Fibroblast of skin of right biceps (primary cell): Measurements from ENCODE around the gene GINS2.

Experiments
- DNase-seq: peaks from one replicate; pipeline ENCODE4 v3.0.0-alpha.2; 2013

The GINS2 gene

DNA sequence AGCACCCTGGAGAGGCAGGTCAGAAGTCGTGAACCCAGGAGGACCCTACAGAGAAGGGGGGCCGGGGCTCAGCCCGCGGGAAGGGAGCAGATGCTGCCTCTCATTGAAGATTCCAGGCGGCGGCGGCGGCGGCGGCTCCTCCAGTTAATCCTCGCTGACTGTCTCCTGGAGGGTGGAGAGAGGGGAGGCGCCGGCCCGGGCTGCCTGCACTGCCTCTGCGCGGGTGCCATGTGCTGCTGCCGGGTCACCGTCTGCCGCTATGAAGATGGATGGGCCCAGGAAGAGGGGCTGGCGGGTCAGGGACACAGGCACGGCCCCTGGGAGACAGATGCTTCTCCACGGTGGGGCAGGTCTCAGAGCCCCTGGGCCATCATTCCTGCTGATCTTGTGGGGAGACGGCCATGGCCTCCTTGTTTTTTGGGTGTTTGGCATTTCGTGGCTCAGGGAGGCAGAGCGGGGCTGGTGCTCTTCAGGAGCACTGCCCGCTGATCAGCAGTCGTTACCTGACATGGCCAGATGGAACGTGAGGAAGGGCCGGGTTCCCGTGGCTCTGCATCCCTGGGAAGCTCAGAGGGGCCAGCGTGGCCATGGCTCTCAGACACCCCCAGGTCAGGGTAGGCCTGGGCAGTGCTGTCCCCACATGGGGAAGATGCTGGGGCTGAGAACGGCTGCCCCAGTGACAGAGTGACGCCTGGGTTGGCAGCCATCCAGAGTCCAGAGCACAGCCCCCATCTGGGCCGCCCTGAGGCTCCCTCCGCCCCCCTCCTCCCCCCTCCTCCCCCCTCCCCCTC, 36.1 kb downstream of the GINS2 start:
- DNase-seq = peak; percentile 83

GRCh38 chr16:85651629-85652430, 36.9 kb downstream of the GINS2 start:
- peak; percentile 37 for DNase-seq

GRCh38 chr16:85650844-85651628, 37.7 kb downstream of the GINS2 start:
- DNase-seq = peak; percentile 43

GRCh38 chr16:85650135-85650843, 38.5 kb downstream of the GINS2 start:
- no peak for DNase-seq

GRCh38 chr16:85649411-85650134, 39.2 kb downstream of the GINS2 start:
- DNase-seq = no peak

DNA sequence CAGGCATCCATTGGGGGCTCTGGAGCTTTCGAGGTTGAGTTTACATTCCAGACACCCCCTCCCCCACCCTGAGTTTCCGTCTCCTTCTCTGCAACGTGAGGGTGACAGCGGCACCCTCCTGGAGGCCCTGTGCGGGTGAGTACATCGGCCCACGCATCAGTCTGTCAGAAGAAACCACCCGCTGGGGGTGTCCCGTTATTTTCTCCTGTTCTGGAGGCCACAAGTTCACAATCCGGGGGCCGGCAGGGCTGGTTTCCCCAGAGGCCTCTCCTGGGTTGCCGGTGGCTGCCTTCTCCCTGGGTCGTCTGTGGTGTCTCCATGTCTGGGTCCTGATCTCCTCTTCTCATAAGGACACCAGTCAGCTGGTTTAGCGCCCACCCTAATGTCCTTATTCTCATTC, 39.9 kb downstream of the GINS2 start:
- peak; percentile 43 for DNase-seq

DNA sequence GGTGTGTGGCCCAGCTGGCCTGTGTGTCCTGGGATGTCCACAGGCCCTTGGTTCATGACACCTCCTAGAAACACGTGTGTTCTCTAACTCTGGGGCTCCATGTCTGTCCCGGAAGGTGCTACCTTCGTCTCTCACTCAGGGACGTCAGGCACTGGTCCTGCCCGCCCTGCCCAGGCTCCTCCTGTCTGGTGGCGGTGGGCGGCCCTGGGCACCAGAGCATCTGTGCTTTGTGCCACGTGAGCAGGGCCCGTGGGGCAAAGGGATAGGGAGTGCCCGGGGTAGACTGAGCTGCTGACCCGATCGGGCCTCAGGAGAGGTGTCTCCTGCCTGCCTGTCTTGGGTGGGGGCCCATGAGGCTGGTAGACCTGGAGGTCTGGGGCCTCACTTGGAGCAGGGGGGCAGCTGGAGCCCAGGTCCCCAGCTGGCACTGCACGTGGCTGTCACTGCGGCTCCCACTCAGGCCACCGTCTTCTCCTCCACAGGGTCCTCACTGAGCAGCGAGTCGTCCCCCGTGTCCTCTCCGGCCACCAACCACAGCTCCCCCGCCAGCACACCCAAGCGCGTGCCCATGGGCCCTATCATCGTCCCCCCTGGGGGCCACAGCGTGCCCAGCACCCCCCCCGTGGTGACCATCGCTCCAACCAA, 40.6 kb downstream of the GINS2 start:
- DNase-seq = no peak

- DNase-seq = no peak
These were observed 41.8 kb downstream of the GINS2 start for GRCh38 chr16:85646976-85647375.

- no peak for DNase-seq
These were observed 42.3 kb downstream of the GINS2 start for GRCh38 chr16:85646358-85646907.

DNA sequence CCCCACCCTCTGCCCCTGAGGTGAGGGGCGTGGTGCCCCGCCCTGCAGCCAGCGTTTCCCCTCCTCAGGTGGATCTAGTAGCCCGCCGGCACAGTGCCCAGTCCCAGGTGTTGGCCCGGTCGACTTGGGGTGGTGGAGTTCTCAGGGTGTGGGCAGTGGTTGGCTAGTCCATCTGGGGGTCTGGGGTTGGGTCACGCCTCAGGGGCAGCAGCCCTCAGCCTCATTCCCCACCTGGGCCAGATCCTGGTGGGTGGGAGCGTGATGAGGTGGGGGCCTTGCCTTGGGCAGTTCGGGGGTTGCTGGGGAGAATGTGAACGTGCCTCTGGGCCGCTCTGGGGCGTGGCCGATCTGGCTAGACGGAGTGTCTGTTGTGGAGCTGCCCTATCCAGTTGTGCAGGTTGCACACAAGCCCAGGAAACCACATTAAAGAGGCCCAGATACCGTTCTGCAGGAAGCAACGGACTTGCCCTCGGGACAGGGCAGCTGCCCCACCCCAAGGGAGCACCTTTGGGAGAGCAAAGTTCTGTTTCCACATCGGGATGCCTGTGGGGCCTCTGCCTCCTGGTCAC, 43.6 kb downstream of the GINS2 start:
- no peak for DNase-seq

GRCh38 chr16:85644093-85644712, 44.6 kb downstream of the GINS2 start:
- DNase-seq = no peak

DNA sequence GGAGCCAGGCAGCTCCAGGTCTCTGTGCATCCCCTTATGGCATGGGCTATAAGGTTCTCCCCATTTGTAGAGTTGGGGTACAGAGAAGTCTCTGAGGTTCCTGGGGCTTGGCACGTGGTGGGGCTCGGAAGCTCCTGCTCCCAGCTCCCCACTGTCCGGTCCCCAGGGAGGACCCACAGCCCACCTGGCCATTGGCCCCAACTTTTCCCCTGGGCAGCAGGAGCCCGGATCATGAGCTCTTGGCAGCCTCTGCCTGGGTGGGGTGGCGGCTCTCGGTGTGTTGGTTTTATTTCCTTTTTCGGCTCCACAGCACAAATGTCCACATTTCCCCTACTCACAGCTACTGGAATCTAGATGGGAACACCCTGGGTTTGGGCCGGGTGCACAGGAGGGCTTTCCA, 45.1 kb downstream of the GINS2 start:
- no peak for DNase-seq

- no peak for DNase-seq
These were observed 45.9 kb downstream of the GINS2 start for GRCh38 chr16:85642762-85643358.

- DNase-seq = no peak
These were observed 47.0 kb downstream of the GINS2 start for GRCh38 chr16:85641776-85642176.

- DNase-seq = no peak
These were observed 47.4 kb downstream of the GINS2 start for GRCh38 chr16:85641305-85641704.

DNA sequence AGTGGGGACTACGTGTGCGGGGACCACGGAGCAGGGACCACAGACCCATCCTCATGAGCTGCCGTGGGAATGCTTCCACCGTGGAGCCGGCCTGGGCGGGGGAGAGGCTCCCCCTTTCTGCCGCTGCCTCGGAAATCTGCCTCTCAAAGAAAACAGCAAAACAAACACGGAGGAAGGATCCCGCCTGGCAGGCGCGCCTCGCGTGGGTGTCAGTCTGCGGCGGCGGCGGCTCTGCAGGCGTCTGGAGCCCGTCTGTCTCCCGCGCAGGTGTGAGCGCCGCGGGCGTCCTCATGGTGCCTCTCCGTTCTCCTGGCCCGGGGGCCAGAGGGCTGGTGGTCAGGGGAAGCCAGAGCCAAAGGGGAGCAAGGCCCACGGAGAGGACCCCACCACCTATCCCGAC, 48.2 kb downstream of the GINS2 start:
- no peak for DNase-seq

DNA sequence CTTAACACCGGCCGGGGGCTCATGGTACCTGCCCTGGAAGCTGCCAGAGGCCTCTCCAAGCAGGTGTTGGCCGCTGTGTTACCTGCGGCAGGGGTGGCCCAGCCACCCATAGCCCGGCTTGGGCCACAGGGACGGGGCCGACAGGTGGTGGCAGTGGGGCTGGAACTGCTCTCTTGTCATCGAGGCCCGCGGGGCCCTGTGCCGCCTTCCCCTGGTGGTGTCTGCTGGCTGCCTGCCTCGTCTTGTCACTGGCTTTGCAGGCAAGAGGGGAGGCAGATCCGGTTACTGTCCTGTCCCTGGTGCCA, 48.5 kb downstream of the GINS2 start:
- DNase-seq = no peak

DNA sequence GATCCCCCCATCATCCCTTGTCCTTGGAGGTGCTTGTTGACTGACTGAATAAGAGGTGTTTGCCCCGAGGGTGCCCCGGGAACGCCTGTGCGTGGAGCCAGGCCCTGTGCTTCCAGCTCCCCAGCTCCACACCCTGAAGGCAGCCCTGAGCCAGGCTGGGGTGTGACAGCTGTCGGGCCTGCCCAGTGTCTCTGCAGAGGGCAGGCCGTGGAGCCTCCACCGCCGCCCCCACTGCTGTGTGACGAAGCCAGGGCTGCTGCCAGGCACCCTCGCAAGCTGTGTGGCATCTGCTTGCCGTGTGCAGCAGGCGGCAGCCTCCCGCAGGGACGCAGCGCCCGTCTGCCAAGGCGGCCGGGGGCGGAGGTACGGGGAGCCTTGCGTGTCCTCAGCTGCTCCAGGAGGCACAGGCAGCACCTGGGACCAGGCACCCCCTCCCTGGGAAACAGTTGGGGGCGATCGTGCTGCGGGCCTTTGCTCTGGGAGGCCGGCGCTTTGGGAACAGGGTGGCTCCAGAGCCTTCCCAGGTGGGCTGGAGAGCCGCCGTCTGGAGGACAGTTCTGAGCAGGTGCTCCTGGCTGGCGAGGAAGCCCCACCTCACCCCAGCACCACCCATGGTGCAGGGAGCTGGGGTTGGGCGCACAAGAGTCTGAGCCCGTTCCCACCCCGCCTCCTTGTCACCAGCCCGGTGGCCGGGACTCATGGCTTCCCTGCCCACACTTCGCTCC, 49.1 kb downstream of the GINS2 start:
- DNase-seq = no peak

- DNase-seq = no peak
These were observed 49.9 kb downstream of the GINS2 start for GRCh38 chr16:85638695-85639409.
